HCT116 (cell line): ENCODE results near the gene C10orf120. TPM values are rescaled to one million over a fixed set of nuclear protein-coding genes. Genes with fewer than 3 reads are reported as not detected.

Experiments
- ATAC-seq: fragments of 200-7000 bp; cut with Tn5 transposase; 2 replicates; pipeline ENCODE4 v1.9.1; 2020; ENCODE audit warnings: mild to moderate bottlenecking, moderate library complexity
- BruUV-seq: library from RNA; stranded (reverse); fragments of 400-500 nt; replicated peaks from 2 replicates; lab custom pipeline; 2021; lab: Mats Ljungman, UMichigan
- CTCF ChIA-PET: fragments of 300-600 bp; sonication (Branson Sonifier 250); formaldehyde crosslinking; loops from one replicate; lab custom pipeline; 2021; ENCODE audit warnings: antibody characterized with exemption; lab: Charles Lee
- POLR2A ChIA-PET: fragments of 300-600, 350-600 bp; sonication (Branson Sonifier 250); formaldehyde crosslinking; loops from one replicate; lab custom pipeline; 2021; ENCODE audit warnings: antibody characterized with exemption; lab: Charles Lee
- RAD21 ChIA-PET, 2 experiments: fragments of 300-600 bp; sonication (Branson Sonifier 250); formaldehyde crosslinking; loops; one replicate each; lab custom pipeline; 2023; ENCODE audit warnings: low total read pairs in 2 of 2; ENCODE audit not compliant: uncharacterized antibody in 2 of 2, unreplicated experiment in 2 of 2, low non-redundant PET in 1 of 2; lab: Charles Lee
- DNase-seq: peaks from one replicate; pipeline ENCODE4 v3.0.0-alpha.2; 2010; ENCODE audit warnings: low read depth, low spot score
- H2AFZ ChIP-seq: fragments of 200-600 bp; shearing (Covaris generic), sonication (generic); 2 replicates; pipeline ENCODE4 v1.6.1; 2017; ENCODE audit warnings: low read depth, mixed run types, mixed read lengths, antibody characterized with exemption, low read length; ENCODE audit not compliant: poor library complexity, severe bottlenecking
- H3K27ac ChIP-seq: 2 replicates; pipeline ENCODE4 v1.5.1; 2012; ENCODE audit warnings: low read depth, low read length
- H3K27me3 ChIP-seq: fragments of 200-600 bp; sonication (generic); 2 replicates; pipeline ENCODE4 v1.6.1; 2016; ENCODE audit warnings: mixed run types, low read length, mixed read lengths; ENCODE audit not compliant: insufficient read depth
- H3K36me3 ChIP-seq, 2 experiments: fragments of 200-500 bp in 1 of 2; fragments of 200-600 bp in 1 of 2; sonication (Bioruptor generic) in 1 of 2; sonication (generic) in 1 of 2; 2 replicates each; pipeline versions ENCODE4 v1.5.1 to v1.6.1; 2014 to 2016; ENCODE audit warnings: low read length in 2 of 2, inconsistent platforms in 1 of 2, mixed read lengths in 1 of 2, mixed run types in 1 of 2; ENCODE audit not compliant: insufficient read depth in 2 of 2, control insufficient read depth in 1 of 2
- H3K4me1 ChIP-seq, 2 experiments: fragments of 200-600 bp in 1 of 2; sonication (generic) in 1 of 2; 2 replicates each; pipeline versions ENCODE4 v1.5.1 to v1.6.1; 2012 to 2017; ENCODE audit warnings: low read length in 2 of 2, inconsistent platforms in 1 of 2, mild to moderate bottlenecking in 1 of 2, mixed read lengths in 1 of 2, mixed run types in 1 of 2, moderate library complexity in 1 of 2; ENCODE audit not compliant: insufficient read depth in 2 of 2, control insufficient read depth in 1 of 2
- H3K4me2 ChIP-seq: fragments of 200-600 bp; sonication (generic); 2 replicates; pipeline ENCODE4 v1.6.1; 2017; ENCODE audit warnings: mixed run types, low read length, mixed read lengths
- H3K4me3 ChIP-seq, 2 experiments: fragments of 200-600 bp in 1 of 2; sonication (generic) in 1 of 2; replicated peaks in 1 of 2; 2 replicates each; pipeline ENCODE4 v1.5.1; 2011 to 2016; ENCODE audit warnings: low read length in 2 of 2, control low read depth in 1 of 2, low read depth in 1 of 2, mild to moderate bottlenecking in 1 of 2, mixed read lengths in 1 of 2, mixed run types in 1 of 2
- H3K79me2 ChIP-seq: fragments of 200-600 bp; sonication (generic); 2 replicates; pipeline ENCODE4 v1.6.1; 2017; ENCODE audit warnings: mild to moderate bottlenecking, mixed run types, low read length, moderate library complexity, mixed read lengths; ENCODE audit not compliant: insufficient read depth
- H3K9ac ChIP-seq: fragments of 200-600 bp; sonication (generic); 2 replicates; pipeline ENCODE4 v1.6.1; 2016; ENCODE audit warnings: low read length, mixed read lengths
- H3K9me2 ChIP-seq: fragments of 200-600 bp; sonication (generic), shearing (Covaris generic); 2 replicates; pipeline ENCODE4 v1.6.1; 2017; ENCODE audit warnings: mixed run types, mild to moderate bottlenecking, moderate library complexity; ENCODE audit not compliant: insufficient read depth
- H3K9me3 ChIP-seq, 2 experiments: fragments of 200-500 bp in 1 of 2; fragments of 200-600 bp in 1 of 2; sonication (Bioruptor generic) in 1 of 2; sonication (generic) in 1 of 2; 2 replicates each; pipeline ENCODE4 v1.6.1; 2014 to 2017; ENCODE audit warnings: low read length in 2 of 2, mixed read lengths in 2 of 2, inconsistent platforms in 1 of 2, low read depth in 1 of 2, mild to moderate bottlenecking in 1 of 2, mixed run types in 1 of 2, moderate library complexity in 1 of 2; ENCODE audit not compliant: control insufficient read depth in 1 of 2, insufficient read depth in 1 of 2
- H4K20me1 ChIP-seq: fragments of 200-600 bp; sonication (generic), shearing (Covaris generic); 2 replicates; pipeline ENCODE4 v1.6.1; 2017; ENCODE audit warnings: mixed run types, mild to moderate bottlenecking, moderate library complexity; ENCODE audit not compliant: insufficient read depth
- CBX3 ChIP-seq: IDR thresholded peaks from 2 replicates; pipeline ENCODE4 v1.6.1; 2012; ENCODE audit warnings: low read depth
- CTCF ChIP-seq, 3 experiments: fragments of 200-600 bp in 1 of 3; sonication (generic) in 1 of 3; IDR thresholded peaks in 2 of 3; conservative IDR thresholded peaks in 1 of 3; 2 replicates each; pipeline ENCODE4 v1.5.1; 2012 to 2017; ENCODE audit warnings: low read depth in 2 of 3, low read length in 2 of 3, antibody characterized with exemption in 1 of 3, borderline replicate concordance in 1 of 3, control low read depth in 1 of 3, mild to moderate bottlenecking in 1 of 3, mixed read lengths in 1 of 3, mixed run types in 1 of 3, moderate library complexity in 1 of 3; ENCODE audit not compliant: insufficient read depth in 1 of 3
- ELF1 ChIP-seq: IDR thresholded peaks from 2 replicates; pipeline ENCODE4 v1.6.1; 2012; ENCODE audit warnings: low read depth, borderline replicate concordance
- EZH2 ChIP-seq: fragments of 200-600 bp; sonication (generic); IDR thresholded peaks from 2 replicates; pipeline ENCODE4 v1.6.1; 2017; ENCODE audit warnings: antibody characterized with exemption, mixed run types
- JUND ChIP-seq: IDR thresholded peaks from 2 replicates; pipeline ENCODE4 v1.6.1; 2012
- MAX ChIP-seq: IDR thresholded peaks from 2 replicates; pipeline ENCODE4 v1.6.1; 2012
- POLR2A ChIP-seq: IDR thresholded peaks from 2 replicates; pipeline ENCODE4 v1.7.0; 2011; ENCODE audit warnings: borderline replicate concordance; ENCODE audit not compliant: insufficient read depth, insufficient read length; ENCODE audit errors: extremely low read depth
- POLR2AphosphoS5 ChIP-seq: IDR thresholded peaks from 2 replicates; pipeline ENCODE4 v1.6.1; 2011; ENCODE audit warnings: mild to moderate bottlenecking, low read depth, low read length, moderate library complexity
- RAD21 ChIP-seq: IDR thresholded peaks from 2 replicates; pipeline ENCODE4 v1.6.1; 2012; ENCODE audit warnings: low read depth, mild to moderate bottlenecking
- REST ChIP-seq: IDR thresholded peaks from 2 replicates; pipeline ENCODE4 v1.6.1; 2012; ENCODE audit warnings: low read depth
- SIN3A ChIP-seq: IDR thresholded peaks from 2 replicates; pipeline ENCODE4 v1.6.1; 2012; ENCODE audit warnings: low read depth
- SP1 ChIP-seq: IDR thresholded peaks from 2 replicates; pipeline ENCODE4 v1.6.1; 2012; ENCODE audit warnings: low read depth
- SRF ChIP-seq: IDR thresholded peaks from 2 replicates; pipeline ENCODE4 v1.6.1; 2012; ENCODE audit warnings: low read depth
- ZBTB33 ChIP-seq: IDR thresholded peaks from 2 replicates; pipeline ENCODE4 v1.6.1; 2011; ENCODE audit warnings: mild to moderate bottlenecking, low read length, moderate library complexity; ENCODE audit not compliant: insufficient replicate concordance; ENCODE audit errors: extremely low read depth
- ZFX ChIP-seq: fragments of 450-650 bp; IDR thresholded peaks from 2 replicates; pipeline ENCODE4 v1.6.1; 2017
- intact Hi-C: fragments of 100-400 bp; cut with micrococcal nuclease; formaldehyde crosslinking; loops from 2 replicates; pipeline ENCODE4 v1.10.0; 2022
- total RNA-seq: library from RNA; stranded (reverse); gene quantifications from one replicate; pipeline ENCODE4 v1.2.1, GENCODE V29; 2021; ENCODE audit not compliant: unreplicated experiment

The C10orf120 gene
- total RNA-seq, 1 experiment from 2014 or later = not detected

- TF ChIP-seq CBX3 (no peak), POLR2A (no peak), ELF1 (no peak), CTCF (IDR thresholded peaks at IDR 0.05 in 2 of 3, conservative IDR thresholded peaks at IDR 0.05 in 1 of 3; ENCODE audit: borderline replicate concordance in 1 of 3, insufficient read depth in 1 of 3, low read depth in 2 of 3, low read length in 2 of 3) (no peak), RAD21 (no peak), SIN3A (no peak), POLR2AphosphoS5 (no peak), EZH2 (no peak)
Measured at GRCh38 chr10:122659651-122660050, 40.0 kb downstream of the C10orf120 start (continued).

- POLR2A ChIA-PET = no interaction called here
- CTCF ChIA-PET = no interaction called here
- Histone ChIP-seq H3K9me3 (no peaks in the 10 kb centered on the region), H3K27me3 (peaks cover 72% of the 10 kb centered on the region), H3K9me2 (no peaks in the 10 kb centered on the region), H3K27ac (no peak overlapping the region), H3K4me1 (no peaks in the 10 kb centered on the region), H3K9ac (no peak overlapping the region), H3K4me3 (no peak overlapping the region), H3K36me3 (no peaks in the 10 kb centered on the region), H4K20me1 (no peaks in the 10 kb centered on the region), H3K4me2 (no peak overlapping the region), H2AFZ (no peak overlapping the region), H3K79me2 (no peaks in the 10 kb centered on the region)
- RAD21 ChIA-PET = no interaction called here
- ATAC-seq = no peak
- intact Hi-C loops = no loop called here
- BruUV-seq = no TSS peak
- DNase-seq = no peak
- TF ChIP-seq SP1 (no peak), CTCF (IDR thresholded peaks at IDR 0.05 in 2 of 3, conservative IDR thresholded peaks at IDR 0.05 in 1 of 3; ENCODE audit: borderline replicate concordance in 1 of 3, insufficient read depth in 1 of 3, low read depth in 2 of 3, low read length in 2 of 3) (no peak), REST (no peak), SRF (no peak), POLR2A (no peak), ZFX (no peak), MAX (no peak), ZBTB33 (no peak), JUND (no peak), CBX3 (no peak), ELF1 (no peak), POLR2AphosphoS5 (no peak)
Measured at GRCh38 chr10:122659126-122659525, 40.5 kb downstream of the C10orf120 start.
